GM20000 (cell line): ENCODE data around the gene HOXA7.

ENCODE experiments used
- DNase-seq: peaks from one replicate; pipeline ENCODE4 v3.0.0; 2012; ENCODE audit warnings: low spot score
- TF ChIP-seq, protein P1 (sequence below): IDR thresholded peaks from 2 replicates; pipeline ENCODE4 v1.5.1; 2012; ENCODE audit warnings: mild to moderate bottlenecking, control low read depth; ENCODE audit errors: extremely low read depth, missing control alignments

Gene HOXA7

DNA sequence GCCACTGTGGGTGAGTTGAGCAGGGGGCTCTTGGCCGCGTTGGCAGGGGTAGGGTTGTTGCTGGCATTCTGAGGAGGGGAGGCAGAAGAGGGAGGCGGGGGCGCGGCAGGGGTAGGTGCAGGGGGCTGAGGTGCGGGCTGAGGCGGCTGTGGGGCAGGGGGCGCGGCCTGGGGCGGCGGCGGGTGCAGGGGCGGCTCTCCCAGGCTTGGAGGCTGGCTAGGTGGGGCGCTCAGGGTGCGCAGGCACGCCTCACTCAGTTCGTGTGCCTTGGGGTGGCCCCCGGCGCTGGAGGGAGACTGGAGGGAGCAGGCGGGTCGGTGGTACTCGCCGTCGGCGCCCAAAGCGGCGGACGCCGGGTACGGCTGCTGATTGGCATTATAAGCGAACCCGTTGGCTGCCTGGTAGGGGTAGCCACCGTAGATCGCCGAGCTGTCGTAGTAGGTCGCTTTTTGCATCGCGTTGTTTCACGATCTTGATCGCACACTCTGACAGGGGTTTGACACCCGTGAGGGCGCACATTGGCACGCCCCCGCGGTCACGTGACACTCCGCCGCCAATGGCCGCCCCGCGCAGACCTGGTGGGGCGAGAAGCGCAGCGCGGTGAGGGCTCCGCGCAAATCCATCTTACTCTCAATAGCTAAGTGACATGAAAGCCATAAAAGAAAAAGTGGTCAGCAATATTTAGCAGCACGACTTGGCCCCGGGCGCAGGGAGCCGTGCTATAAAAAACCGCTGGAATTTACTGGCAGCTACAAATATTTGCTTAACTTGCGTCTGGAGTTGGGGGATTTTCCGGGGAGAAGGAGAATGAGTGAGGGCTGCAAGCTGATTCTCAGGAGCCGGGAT lies 46.1 kb downstream of the HOXA7 start:
- DNase-seq: no peak
- TF ChIP-seq, protein P1, sequence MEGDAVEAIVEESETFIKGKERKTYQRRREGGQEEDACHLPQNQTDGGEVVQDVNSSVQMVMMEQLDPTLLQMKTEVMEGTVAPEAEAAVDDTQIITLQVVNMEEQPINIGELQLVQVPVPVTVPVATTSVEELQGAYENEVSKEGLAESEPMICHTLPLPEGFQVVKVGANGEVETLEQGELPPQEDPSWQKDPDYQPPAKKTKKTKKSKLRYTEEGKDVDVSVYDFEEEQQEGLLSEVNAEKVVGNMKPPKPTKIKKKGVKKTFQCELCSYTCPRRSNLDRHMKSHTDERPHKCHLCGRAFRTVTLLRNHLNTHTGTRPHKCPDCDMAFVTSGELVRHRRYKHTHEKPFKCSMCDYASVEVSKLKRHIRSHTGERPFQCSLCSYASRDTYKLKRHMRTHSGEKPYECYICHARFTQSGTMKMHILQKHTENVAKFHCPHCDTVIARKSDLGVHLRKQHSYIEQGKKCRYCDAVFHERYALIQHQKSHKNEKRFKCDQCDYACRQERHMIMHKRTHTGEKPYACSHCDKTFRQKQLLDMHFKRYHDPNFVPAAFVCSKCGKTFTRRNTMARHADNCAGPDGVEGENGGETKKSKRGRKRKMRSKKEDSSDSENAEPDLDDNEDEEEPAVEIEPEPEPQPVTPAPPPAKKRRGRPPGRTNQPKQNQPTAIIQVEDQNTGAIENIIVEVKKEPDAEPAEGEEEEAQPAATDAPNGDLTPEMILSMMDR: no peak

DNA sequence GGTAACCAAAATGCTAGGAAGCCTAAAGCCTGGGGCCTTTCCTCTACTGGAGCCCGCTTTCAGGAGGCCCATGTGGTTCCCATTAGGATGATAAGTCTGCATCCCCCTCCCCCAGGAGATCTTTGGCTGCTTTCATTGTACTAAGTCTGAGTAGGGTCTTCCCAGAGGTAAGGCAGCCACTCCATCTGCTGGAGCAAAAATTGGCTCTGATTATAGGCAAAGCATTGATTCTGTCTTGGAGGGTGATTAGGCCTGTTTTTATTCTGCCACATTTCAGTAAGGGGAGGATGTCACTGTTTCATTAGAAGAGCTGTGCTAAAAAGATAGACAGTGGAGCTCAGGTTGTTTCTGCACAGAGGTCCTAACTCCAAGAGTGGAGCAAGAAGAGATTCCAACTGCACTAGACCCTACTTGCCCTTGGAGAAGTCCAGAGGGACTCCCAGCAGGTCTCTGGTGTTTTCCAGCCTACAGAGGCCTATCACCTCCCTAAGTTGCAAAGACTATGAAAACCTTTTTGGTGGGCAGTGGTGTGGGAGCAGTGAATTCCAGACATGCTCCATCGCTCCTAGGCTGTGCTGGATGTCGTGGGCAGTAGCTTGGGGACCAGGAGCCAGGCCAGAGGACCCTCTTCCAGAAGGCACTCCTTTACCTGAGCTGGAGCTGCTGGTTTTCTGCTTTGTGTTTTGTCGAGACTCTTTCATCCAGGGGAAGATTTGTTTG lies 46.8 kb downstream of the HOXA7 start:
- DNase-seq: no peak
- TF ChIP-seq, protein P1: no peak

DNA sequence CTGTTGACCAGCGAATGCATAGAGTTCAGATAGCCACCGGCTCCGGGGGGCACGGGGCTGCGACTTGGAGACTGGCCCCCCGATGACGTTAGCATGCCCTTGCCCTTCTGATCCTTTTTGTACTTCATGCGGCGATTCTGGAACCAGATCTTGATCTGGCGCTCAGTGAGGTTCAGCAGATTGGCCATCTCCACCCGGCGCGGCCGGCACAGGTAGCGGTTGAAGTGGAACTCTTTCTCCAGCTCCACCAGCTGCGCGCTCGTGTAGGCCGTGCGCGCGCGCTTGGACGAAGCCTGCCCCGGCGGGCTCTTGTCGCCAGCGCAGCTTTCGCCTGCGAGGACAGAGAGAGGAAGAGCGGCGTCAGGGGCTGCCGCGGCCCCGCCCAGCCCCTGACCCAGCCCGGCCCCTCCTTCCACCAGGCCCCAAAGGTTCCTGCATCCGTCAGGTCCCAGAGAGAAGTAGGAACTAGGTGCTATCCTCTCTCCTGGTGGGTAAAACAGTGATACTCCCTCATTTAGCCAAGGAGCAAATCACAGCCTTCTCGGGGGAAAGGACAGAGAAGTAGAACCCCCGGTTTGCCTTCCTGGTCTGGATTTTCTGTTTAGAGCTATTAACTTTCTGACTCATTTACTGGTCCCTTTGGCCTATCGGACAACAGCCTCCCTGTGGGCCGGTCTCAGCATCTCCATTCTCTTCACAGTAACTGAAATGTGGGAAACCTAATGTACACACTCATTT lies 47.9 kb downstream of the HOXA7 start:
- TF ChIP-seq, protein P1: no peak
- no peak for DNase-seq

DNA sequence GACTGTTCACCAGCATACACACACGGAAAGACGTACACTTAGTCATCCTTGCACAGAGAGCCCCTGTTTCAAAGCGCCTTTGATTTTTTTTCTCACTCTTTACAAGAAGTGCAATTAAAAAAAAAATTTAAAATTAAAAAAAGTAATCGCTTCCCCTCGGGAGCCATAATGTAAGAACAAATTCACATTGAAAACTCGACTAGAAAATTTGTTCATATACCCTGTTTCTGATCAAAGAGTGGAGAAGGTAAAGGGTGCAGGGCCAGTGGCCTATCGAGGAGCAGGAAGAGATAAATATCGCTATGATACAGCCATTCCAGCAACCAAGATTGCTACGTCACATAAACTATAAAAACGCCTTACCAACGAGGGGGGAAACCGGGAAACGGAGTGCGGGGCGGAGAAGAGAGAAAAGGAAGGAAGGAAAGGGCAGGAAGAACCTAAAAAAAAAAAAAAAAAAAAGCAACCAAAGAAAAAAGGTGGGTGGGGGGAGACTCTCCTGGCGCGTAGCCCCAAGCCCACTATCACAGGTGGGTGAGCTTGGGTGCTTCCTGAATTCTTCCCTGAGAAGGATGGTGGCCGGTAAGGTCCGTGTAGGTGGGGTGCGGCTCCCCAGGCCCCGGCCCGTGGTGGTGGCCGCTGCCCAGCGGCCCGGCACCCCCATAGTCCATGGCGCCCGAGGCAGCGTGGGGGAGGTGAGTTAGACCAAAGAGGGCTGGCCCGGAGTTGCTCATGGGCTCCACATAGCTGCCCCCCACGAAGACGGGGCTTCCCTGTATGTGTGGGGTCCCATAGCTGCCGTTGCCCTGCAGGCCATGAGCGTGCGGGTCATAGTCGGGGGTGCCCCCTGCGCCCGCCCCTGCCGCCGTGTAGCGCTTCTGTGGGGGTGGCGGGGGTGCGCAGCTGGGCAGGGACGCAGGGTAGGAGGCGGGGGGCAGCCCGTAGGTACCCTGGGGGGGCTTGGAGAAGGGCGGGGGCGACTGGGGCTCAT lies 48.8 kb downstream of the HOXA7 start:
- TF ChIP-seq, protein P1: no peak

DNA sequence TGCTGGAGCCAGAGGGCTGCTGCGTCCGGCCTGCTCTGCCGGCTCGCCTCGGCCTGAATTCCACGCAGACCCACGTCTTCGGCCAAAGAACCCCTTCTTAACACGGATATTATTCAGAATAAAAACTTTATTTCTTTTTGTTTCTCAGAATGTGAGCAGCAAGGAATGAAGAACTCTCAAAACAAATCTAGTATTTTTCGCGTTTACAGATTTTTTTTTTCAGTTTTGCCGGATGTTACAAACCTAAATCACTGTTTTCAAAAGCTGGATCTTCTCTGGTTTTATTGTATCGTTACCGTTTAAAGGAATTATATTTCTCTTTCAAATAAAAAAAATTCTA lies 49.6 kb downstream of the HOXA7 start:
- TF ChIP-seq, protein P1: no peak
- DNase-seq: no peak

More for the DNA sequence above, 48.8 kb downstream of the HOXA7 start:
- no peak for DNase-seq

DNA sequence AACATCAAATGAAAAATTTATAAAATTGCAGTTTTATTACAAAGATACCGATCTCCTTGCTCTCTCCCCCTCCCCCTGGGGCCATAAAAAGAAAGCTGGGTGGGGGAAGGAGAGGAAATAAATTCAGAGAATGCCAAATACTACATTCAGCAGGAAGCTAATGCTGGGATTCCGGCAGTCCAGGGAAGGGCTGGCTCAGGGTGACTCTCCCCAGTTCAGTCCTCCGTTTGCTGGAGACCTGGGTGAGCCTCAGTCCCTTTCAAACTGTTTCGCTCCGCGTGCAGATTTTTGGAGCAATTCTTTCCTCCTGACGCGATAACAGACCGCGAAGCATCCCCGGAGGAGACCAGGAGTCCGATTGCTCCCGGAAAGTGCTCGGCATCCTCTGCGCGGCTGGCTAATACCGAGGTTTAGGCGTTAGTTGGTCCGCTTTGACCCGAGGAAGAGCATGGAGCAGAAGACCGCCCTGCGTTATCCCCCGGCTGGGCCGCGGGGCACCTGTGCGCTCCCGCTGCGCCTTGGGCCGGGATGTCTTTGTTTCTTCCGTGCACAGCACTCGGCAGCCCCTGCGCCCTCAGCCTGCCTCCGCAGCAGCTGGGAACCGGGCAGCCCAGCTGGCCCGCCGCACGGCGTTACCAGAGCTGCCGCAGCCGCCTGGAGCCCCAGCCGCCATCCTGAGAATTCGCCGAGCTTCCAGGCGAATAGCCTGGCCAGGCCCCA lies 50.1 kb downstream of the HOXA7 start:
- no peak for DNase-seq
- TF ChIP-seq, protein P1: no peak
